GM21825 (cell line): ENCODE measurements around the gene IMP3.

Source experiments
- ATAC-seq: cut with Tn5 transposase; IDR thresholded peaks from one replicate; pipeline ENCODE4 v1.9.1; 2021; ENCODE audit warnings: mild to moderate bottlenecking, moderate library complexity; ENCODE audit not compliant: unreplicated experiment

Gene IMP3

GRCh38 chr15:75625542-75626347 is 14.3 kb downstream of the IMP3 start, which contains the start of gene SNUPN:
Gene SNUPN (minus strand): TSS chr15:75625725. CDS start chr15:75621051, 4,674 bp downstream.
- ATAC-seq: peak; percentile 78

GRCh38 chr15:75622505-75622904 is 17.5 kb downstream of the IMP3 start:
- no peak for ATAC-seq

GRCh38 chr15:75620841-75621391 is 19.1 kb downstream of the IMP3 start:
- ATAC-seq: no peak

GRCh38 chr15:75620058-75620820 is 19.8 kb downstream of the IMP3 start:
- ATAC-seq: no peak

- ATAC-seq: no peak
These were observed 23.3 kb downstream of the IMP3 start for GRCh38 chr15:75616766-75617165.

GRCh38 chr15:75606711-75607699 is 33.0 kb downstream of the IMP3 start:
- no peak for ATAC-seq

- no peak for ATAC-seq
These were observed 34.0 kb downstream of the IMP3 start for GRCh38 chr15:75606026-75606425.

GRCh38 chr15:75599401-75599800 is 40.6 kb downstream of the IMP3 start:
- no peak for ATAC-seq

GRCh38 chr15:75598361-75598760 is 41.7 kb downstream of the IMP3 start:
- ATAC-seq: no peak

GRCh38 chr15:75597667-75598341 is 42.2 kb downstream of the IMP3 start:
- no peak for ATAC-seq

- no peak for ATAC-seq
These were observed 43.2 kb downstream of the IMP3 start for GRCh38 chr15:75596703-75597345.

GRCh38 chr15:75594276-75594675 is 45.7 kb downstream of the IMP3 start:
- no peak for ATAC-seq

- ATAC-seq: no peak
These were observed 48.2 kb downstream of the IMP3 start for GRCh38 chr15:75591655-75592364.

- ATAC-seq: no peak
These were observed 49.8 kb downstream of the IMP3 start for GRCh38 chr15:75590239-75590638.
